Measurements from ENCODE around the gene AKIRIN1.
"Not testable (repeated sequence)": the region's sequence is repeated elsewhere in the genome, so short reads cannot be mapped to it uniquely, and the experiment has no call there.

AKIRIN1 gene, protein sequence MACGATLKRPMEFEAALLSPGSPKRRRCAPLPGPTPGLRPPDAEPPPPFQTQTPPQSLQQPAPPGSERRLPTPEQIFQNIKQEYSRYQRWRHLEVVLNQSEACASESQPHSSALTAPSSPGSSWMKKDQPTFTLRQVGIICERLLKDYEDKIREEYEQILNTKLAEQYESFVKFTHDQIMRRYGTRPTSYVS

DNA sequence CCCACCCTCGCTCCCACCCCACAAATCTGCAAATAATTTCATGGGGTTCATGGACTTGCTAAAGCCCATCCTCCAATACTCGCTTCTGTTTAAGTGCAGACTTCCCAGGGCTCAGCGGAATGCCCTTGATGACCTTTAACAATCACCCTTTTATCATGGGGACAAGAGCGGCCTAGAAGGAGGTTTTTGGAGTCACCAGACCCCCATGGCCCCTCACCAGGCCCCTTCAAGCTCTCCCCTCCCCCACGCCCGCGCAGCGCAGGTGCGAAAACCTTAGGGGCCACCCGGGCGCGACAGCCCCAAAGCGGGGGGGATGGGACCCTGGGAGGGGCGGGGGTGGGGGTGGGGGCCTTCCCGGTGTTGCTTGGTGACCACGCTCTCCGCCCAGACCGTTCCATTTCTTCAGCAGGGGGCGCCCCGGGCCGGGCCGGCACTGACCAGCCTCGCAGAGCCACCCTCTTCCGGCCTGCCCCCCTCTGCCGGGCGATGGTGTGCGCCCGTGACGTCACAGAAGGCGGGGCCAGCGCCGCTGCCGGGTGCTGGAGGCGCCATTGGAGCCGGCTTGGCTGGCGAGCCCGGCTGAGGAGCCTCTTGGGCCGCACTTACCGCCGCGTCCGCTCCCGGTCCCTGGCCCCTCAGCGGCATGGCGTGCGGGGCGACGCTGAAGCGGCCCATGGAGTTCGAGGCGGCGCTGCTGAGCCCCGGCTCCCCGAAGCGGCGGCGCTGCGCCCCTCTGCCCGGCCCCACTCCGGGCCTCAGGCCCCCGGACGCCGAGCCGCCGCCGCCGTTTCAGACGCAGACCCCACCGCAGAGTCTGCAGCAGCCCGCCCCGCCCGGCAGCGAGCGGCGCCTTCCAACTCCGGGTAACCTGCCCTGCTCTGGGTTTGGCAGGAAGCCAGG is at the start of gene AKIRIN1:
TSS of gene AKIRIN1 (plus strand) at position 539 of the 900 bp plus-strand sequence. CDS start at position 644, 105 bp downstream.
- in situ Hi-C loops (cut with MboI; ENCODE audit: low sequenced_read_pairs) = no loop called here

GRCh38 chr1:38941527-38942019 is 49.5 kb upstream of the AKIRIN1 start, which contains the start of gene RHBDL2:
Gene RHBDL2, minus strand, starts transcription at chr1:38941830. Its CDS starts 22,618 bp downstream, at chr1:38919212.
- in situ Hi-C loops (cut with MboI; ENCODE audit: low sequenced_read_pairs) = no loop called here

- in situ Hi-C loops (cut with MboI; ENCODE audit: low sequenced_read_pairs) = no loop called here
Observed at GRCh38 chr1:38942664-38943428, 48.2 kb upstream of the AKIRIN1 start.

DNA sequence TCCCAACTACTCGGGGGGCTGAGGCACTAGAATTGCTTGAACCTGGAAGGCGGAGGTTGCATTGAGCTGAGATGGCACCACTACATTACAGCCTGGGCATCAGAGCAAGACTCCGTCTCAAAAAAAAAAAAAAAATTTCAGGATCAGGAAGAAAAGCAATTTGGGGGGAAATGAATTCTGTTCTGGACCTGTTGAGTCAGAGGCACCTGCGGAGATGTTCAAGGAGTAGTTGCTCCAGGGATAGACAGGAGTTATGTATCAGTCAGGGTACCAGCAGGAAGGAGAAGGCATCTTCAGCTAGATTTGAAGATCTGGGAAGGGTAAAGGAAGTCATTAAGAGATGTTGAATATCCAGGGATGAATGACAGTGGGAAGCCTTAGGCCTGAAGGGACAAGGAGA is 46.5 kb upstream of the AKIRIN1 start:
- in situ Hi-C loops (cut with MboI; ENCODE audit: low sequenced_read_pairs) = no loop called here

- in situ Hi-C loops (cut with MboI; ENCODE audit: low sequenced_read_pairs) = no loop called here
Observed at GRCh38 chr1:38950553-38950952, 40.5 kb upstream of the AKIRIN1 start.

DNA sequence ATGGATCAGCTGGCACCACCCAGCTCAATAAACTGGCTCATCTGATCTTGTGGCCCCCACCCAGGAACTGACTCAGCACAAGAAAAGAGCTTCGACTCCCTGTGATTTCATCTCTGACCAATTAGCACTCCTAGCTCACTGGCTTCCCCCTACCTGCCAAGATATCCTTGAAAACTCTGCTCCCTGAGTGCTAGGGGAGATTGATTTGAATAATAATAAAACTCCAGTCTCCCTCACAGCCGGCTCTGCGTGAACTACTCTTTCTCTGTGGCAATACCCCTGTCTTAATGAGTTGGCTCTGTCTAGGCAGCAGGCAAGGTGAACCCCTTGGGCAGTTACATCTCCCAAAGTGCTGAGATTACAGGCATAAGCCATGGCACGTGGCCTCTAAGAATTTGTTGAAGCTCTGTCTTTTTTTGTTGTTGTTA is 37.6 kb upstream of the AKIRIN1 start:
- in situ Hi-C loops (cut with MboI; ENCODE audit: low sequenced_read_pairs) = no loop called here

GRCh38 chr1:38958967-38959366 is 32.1 kb upstream of the AKIRIN1 start:
- in situ Hi-C loops (cut with MboI; ENCODE audit: low sequenced_read_pairs) = no loop called here

GRCh38 chr1:38962113-38962512 is 29.0 kb upstream of the AKIRIN1 start:
- in situ Hi-C loops (cut with MboI; ENCODE audit: low sequenced_read_pairs) = no loop called here

GRCh38 chr1:38962560-38962959 is 28.5 kb upstream of the AKIRIN1 start:
- in situ Hi-C loops (cut with MboI; ENCODE audit: low sequenced_read_pairs) = no loop called here

GRCh38 chr1:38964140-38964548 is 26.9 kb upstream of the AKIRIN1 start:
- in situ Hi-C loops (cut with MboI; ENCODE audit: low sequenced_read_pairs) = no loop called here

DNA sequence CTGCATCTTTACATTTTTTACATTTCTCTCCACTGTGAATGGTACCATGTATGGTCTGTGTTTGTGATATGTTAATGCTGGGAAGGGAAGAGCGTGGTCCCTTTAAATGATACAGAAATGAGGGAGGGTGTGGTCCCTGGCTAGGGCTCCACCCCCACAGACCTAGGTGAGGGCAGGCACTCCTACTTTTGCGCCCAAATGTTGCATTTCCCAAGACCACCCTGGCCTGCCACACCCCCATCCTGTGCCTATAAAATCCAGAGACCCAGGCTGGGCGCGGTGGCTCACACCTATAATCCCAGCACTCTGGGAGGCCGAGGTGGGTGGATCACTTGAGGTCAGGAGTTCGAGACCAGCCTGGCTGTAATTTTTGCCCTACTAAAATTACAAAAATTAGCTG is 17.9 kb upstream of the AKIRIN1 start:
- in situ Hi-C loops (cut with MboI; ENCODE audit: low sequenced_read_pairs) = not testable (repeated sequence)

DNA sequence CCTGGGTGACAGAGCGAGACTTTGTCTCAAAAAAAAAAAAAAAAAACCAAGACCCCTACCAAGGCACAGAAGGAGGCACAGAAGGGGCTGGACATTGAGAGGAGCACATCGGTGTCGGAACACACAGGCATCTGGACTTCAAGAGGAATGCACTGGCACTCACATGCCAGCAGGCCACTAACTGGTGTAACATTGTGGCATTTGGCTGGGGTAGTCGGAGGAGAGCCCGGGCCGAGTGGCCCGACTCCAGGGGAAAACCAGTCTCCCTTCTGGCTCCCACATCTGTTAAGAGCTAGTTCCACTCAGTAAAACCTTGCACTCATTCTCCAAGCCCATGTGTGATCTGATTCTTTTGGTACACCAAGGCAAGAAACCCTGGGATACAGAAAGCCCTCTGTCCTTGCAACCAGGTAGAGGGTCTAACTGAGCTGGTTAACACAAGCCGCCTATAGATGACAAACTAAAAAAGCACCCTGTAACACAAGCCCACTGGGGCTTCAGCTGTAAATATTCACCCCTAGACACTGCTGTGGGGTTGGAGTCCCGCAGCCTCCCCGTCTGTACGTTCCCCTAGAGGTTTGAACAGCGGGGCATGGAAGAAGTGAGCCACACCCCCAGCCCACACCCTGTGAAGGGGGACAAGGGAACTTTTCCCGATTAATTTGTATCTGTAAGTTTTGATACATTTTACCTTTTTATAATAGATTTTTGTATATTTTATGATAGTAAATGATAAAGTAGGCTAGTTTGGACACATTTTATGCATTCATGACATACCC is 17.2 kb upstream of the AKIRIN1 start:
- in situ Hi-C loops (cut with MboI; ENCODE audit: low sequenced_read_pairs) = no loop called here

- in situ Hi-C loops (cut with MboI; ENCODE audit: low sequenced_read_pairs) = not testable (repeated sequence)
Observed at GRCh38 chr1:38977399-38978244, 13.5 kb upstream of the AKIRIN1 start.

DNA sequence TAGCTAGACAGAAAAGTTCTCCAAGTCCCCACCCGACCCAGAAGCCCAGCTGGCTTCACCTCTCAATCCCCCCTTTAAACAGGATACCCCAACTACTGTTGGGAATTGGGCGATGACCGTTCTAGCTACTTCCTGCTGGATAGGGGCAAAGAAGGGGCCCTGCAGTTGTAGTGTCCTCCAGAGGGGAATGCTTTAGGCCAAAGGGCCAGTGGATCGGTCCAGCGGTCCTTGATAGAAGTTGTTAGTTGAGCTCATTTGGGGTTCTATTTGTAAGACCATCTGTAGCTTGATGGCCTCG is 12.9 kb upstream of the AKIRIN1 start:
- in situ Hi-C loops (cut with MboI; ENCODE audit: low sequenced_read_pairs) = not testable (repeated sequence)

DNA sequence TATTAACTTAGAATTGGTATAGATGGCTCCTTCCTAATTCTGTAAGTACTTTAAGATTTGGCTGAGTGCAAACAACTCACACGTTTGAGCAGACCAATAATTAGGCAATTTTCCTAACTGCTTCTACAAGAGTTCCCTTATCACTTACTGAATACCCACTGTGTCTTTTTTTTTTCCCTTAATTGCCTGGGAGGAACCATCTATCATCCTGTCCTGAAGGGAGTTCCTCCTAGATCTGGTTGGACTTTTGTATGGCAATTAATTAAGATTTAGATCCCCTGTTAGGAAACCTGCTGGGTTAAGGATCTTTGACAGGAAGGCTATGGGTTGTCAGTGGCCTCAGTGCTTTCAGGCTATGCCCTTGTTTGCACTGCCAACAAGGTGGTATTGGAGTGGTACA is 11.7 kb upstream of the AKIRIN1 start:
- in situ Hi-C loops (cut with MboI; ENCODE audit: low sequenced_read_pairs) = not testable (repeated sequence)

DNA sequence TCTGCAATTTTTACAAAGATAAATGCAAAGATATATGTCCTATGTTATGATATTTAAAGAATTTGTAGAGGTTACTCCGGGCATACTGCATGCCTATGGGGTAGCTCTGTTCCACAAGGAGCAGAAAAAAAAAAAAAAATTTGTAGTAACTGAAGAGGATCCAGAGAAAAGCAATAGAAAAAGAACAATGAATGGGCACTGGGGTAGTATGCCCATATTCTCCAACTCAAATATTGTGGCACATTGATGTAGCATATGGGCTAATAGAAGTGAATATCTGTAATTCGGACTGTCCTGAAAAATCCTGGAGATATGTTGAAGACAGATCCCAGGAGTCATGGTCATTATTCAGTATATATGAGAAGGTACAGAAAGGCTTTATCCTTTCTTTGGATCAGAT is 1.1 kb upstream of the AKIRIN1 start:
- in situ Hi-C loops (cut with MboI; ENCODE audit: low sequenced_read_pairs) = no loop called here

GRCh38 chr1:38990386-38990737 is 714 bp upstream of the AKIRIN1 start:
- in situ Hi-C loops (cut with MboI; ENCODE audit: low sequenced_read_pairs) = no loop called here

- in situ Hi-C loops (cut with MboI; ENCODE audit: low sequenced_read_pairs) = no loop called here
Observed at GRCh38 chr1:38991638-38992411, 749 bp downstream of the AKIRIN1 start.

Measured in hTERT RPE-1 (cell line).